Anterior cingulate cortex (tissue), 58 donors: Measurements from ENCODE around the gene KCNJ10.

Experiments used
- DNase-seq, 58 donors: peaks; one replicate each; lab custom pipeline; 2025; lab: John Stamatoyannopoulos, UW

The KCNJ10 gene

GRCh38 chr1:159949981-159950381 lies 120.0 kb downstream of the KCNJ10 start:
- DNase-seq, result no peak

GRCh38 chr1:159949123-159949522 lies 120.8 kb downstream of the KCNJ10 start:
- no peak for DNase-seq
